ENCODE data around the gene NKD1. TPM values are rescaled to one million over a fixed set of nuclear protein-coding genes. Genes with fewer than 3 reads are reported as not detected.

Gene NKD1
- polyA plus RNA-seq, 3 donors = 0.01 TPM; not detected in 2

DNA sequence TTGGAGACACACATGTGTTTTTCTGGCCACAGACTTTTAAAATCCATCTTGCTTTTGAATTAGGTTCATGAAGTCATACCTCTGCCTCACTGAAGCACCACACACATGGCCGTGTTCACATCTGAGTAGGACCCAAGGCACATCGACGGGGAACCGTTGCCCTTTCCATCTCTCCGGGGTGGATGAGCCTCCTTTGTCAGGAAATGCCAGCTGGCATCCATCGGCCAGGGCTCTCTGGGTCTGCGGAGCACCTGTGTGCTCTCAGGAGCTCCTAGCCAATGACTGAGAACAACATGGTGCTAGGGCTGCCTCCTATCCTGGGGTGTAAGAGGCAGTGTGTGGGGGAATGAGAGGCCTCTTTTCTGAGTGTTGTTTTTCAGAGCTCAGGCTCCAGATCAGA is 24.5 kb upstream of the NKD1 start:
- intact Hi-C loops (cut with micrococcal nuclease) = no loop called here
- Histone ChIP-seq H3K4me2 (replicated peaks; ENCODE audit: extremely low read depth, low read length, poor library complexity, severe bottlenecking) (no peak overlapping the region), H3K4me3 (replicated peaks in 1 of 3; ENCODE audit: low read depth in 2 of 3, low read length in 3 of 3) (no peak overlapping the region), H3K27me3 (ENCODE audit: control insufficient read depth in 2 of 2, insufficient read depth in 2 of 2, low read length in 2 of 2) (no peaks in the 10 kb centered on the region), H3K9ac (ENCODE audit: insufficient read depth, low read length, poor library complexity, severe bottlenecking) (no peak overlapping the region), H3K9me3 (replicated peaks in 1 of 2; ENCODE audit: control insufficient read depth in 1 of 2, insufficient read depth in 1 of 2, low read length in 2 of 2) (peaks cover 0 to under 1% of the 10 kb centered on the region in 2 donors), H2AFZ (ENCODE audit: insufficient read depth, low read depth, low read length, poor library complexity, severe bottlenecking) (no peak overlapping the region), H4K20me1 (ENCODE audit: insufficient read depth, low read length) (no peaks in the 10 kb centered on the region), H3K36me3 (replicated peaks in 1 of 2; ENCODE audit: control insufficient read depth in 1 of 2, insufficient read depth in 2 of 2, low read length in 2 of 2) (no peaks in the 10 kb centered on the region), H3K4me1 (ENCODE audit: control insufficient read depth in 1 of 2, insufficient read depth in 2 of 2, low read length in 2 of 2) (no peaks in the 10 kb centered on the region), H3K79me2 (ENCODE audit: insufficient read depth, low read length) (no peaks in the 10 kb centered on the region), H3K27ac (ENCODE audit: low read depth in 1 of 2, low read length in 2 of 2) (no peak overlapping the region)
- H3K27me3 Mint-ChIP-seq (ENCODE audit: low read depth in 3 of 3) = peaks cover 14 to 20% (median 15%) of the 10 kb centered on the region in 3 donors
- no peaks in the 10 kb centered on the region for H3K36me3 Mint-ChIP-seq
- no peak for DNase-seq
- H3K9me3 Mint-ChIP-seq = peaks cover 0 to 3% (median 1%) of the 10 kb centered on the region in 7 donors
- TF ChIP-seq, protein P1, sequence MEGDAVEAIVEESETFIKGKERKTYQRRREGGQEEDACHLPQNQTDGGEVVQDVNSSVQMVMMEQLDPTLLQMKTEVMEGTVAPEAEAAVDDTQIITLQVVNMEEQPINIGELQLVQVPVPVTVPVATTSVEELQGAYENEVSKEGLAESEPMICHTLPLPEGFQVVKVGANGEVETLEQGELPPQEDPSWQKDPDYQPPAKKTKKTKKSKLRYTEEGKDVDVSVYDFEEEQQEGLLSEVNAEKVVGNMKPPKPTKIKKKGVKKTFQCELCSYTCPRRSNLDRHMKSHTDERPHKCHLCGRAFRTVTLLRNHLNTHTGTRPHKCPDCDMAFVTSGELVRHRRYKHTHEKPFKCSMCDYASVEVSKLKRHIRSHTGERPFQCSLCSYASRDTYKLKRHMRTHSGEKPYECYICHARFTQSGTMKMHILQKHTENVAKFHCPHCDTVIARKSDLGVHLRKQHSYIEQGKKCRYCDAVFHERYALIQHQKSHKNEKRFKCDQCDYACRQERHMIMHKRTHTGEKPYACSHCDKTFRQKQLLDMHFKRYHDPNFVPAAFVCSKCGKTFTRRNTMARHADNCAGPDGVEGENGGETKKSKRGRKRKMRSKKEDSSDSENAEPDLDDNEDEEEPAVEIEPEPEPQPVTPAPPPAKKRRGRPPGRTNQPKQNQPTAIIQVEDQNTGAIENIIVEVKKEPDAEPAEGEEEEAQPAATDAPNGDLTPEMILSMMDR (IDR thresholded peaks at IDR 0.05) = no peak
- no peak overlapping the region for H3K27ac Mint-ChIP-seq
- WGBS (ENCODE audit: insufficient coverage) = 95% methylated on average over 6 of the region's 7 CpGs
- no peaks in the 10 kb centered on the region for H3K4me1 Mint-ChIP-seq
- H3K4me3 Mint-ChIP-seq = no peak overlapping the region

DNA sequence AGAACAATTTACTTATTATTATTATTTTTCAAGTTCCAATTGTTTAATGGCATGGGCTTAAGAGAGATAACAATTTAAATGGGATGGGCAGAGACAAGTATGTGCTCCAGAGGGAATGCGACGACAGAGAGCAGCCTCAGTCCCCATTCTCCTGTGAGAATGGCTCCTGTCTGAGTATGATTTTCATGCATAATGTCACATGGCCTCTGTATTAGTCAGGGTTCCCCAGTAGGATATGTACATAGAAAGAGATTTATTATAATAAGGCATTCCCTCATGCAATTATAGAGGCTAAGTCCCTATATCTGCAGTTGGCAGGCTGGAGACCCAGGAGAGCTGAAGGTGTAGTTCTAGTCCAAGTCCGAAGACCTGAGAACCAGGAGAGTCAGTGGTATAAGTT is 22.9 kb upstream of the NKD1 start:
- TF ChIP-seq, protein P1 (IDR thresholded peaks at IDR 0.05) = no peak
- H3K4me2 ChIP-seq (replicated peaks; ENCODE audit: extremely low read depth, low read length, poor library complexity, severe bottlenecking) = no peak overlapping the region
- H3K4me3 ChIP-seq (replicated peaks in 1 of 3; ENCODE audit: low read depth in 2 of 3, low read length in 3 of 3) = no peak overlapping the region
- Mint-ChIP-seq H3K4me1 (no peaks in the 10 kb centered on the region), H3K9me3 (peaks cover under 1 to 12% (median 11%) of the 10 kb centered on the region in 7 donors), H3K4me3 (no peak overlapping the region), H3K36me3 (no peaks in the 10 kb centered on the region), H3K27ac (no peak overlapping the region), H3K27me3 (ENCODE audit: low read depth in 3 of 3) (peaks cover 14 to 21% (median 16%) of the 10 kb centered on the region in 3 donors)
- no peak overlapping the region for H2AFZ ChIP-seq (ENCODE audit: insufficient read depth, low read depth, low read length, poor library complexity, severe bottlenecking)
- no peaks in the 10 kb centered on the region for H4K20me1 ChIP-seq (ENCODE audit: insufficient read depth, low read length)
- intact Hi-C loops (cut with micrococcal nuclease) = no loop called here
- H3K9me3 ChIP-seq (replicated peaks in 1 of 2; ENCODE audit: control insufficient read depth in 1 of 2, insufficient read depth in 1 of 2, low read length in 2 of 2) = peaks cover 4 to 9% of the 10 kb centered on the region in 2 donors
- 100% methylated on average over 3 of the region's 3 CpGs for WGBS (ENCODE audit: insufficient coverage)
- no peaks in the 10 kb centered on the region for H3K27me3 ChIP-seq (ENCODE audit: control insufficient read depth in 2 of 2, insufficient read depth in 2 of 2, low read length in 2 of 2)
- H3K79me2 ChIP-seq (ENCODE audit: insufficient read depth, low read length) = no peaks in the 10 kb centered on the region
- H3K9ac ChIP-seq (ENCODE audit: insufficient read depth, low read length, poor library complexity, severe bottlenecking) = no peak overlapping the region
- H3K4me1 ChIP-seq (ENCODE audit: control insufficient read depth in 1 of 2, insufficient read depth in 2 of 2, low read length in 2 of 2) = no peaks in the 10 kb centered on the region
- no peak for DNase-seq
- H3K36me3 ChIP-seq (replicated peaks in 1 of 2; ENCODE audit: control insufficient read depth in 1 of 2, insufficient read depth in 2 of 2, low read length in 2 of 2) = no peaks in the 10 kb centered on the region
- no peak overlapping the region for H3K27ac ChIP-seq (ENCODE audit: low read depth in 1 of 2, low read length in 2 of 2)
